Naive B cell (primary cell): ENCODE results near the gene SALL2. TPM values are rescaled to one million over a fixed set of nuclear protein-coding genes. Genes with fewer than 3 reads are reported as not detected.

Experiments used
- ATAC-seq, 2 donors: fragments of 150-1000 bp; cut with Tn5 transposase; 2 replicates each; pipeline ENCODE4 v1.10.0; 2021; ENCODE audit warnings: low read depth in 2 of 2, mild to moderate bottlenecking in 2 of 2, moderate library complexity in 2 of 2
- DNase-seq: peaks from one replicate; pipeline ENCODE4 v3.0.0; 2022
- H3K27ac Mint-ChIP-seq, 6 donors: one replicate each; pipeline ENCODE4 v1.8.0; 2020 to 2022; ENCODE audit warnings: mild to moderate bottlenecking in 6 of 6, mixed read lengths in 6 of 6, moderate library complexity in 5 of 6, inconsistent platforms in 2 of 6
- H3K27me3 Mint-ChIP-seq, 3 donors: one replicate each; pipeline ENCODE4 v1.8.0; 2021 to 2022; ENCODE audit warnings: mixed read lengths in 3 of 3, mild to moderate bottlenecking in 1 of 3
- H3K36me3 Mint-ChIP-seq, 2 donors: one replicate each; pipeline ENCODE4 v1.8.0; 2020 to 2022; ENCODE audit warnings: mixed read lengths in 2 of 2, inconsistent platforms in 1 of 2, mild to moderate bottlenecking in 1 of 2
- H3K4me1 Mint-ChIP-seq, 3 donors: one replicate each; pipeline ENCODE4 v1.8.0; 2020 to 2022; ENCODE audit warnings: mixed read lengths in 3 of 3, inconsistent platforms in 1 of 3, mild to moderate bottlenecking in 1 of 3, moderate library complexity in 1 of 3
- H3K4me3 Mint-ChIP-seq, 8 donors: one replicate each; pipeline ENCODE4 v1.8.0; 2020 to 2022; ENCODE audit warnings: mild to moderate bottlenecking in 8 of 8, mixed read lengths in 8 of 8, moderate library complexity in 8 of 8, inconsistent platforms in 2 of 8
- H3K9me3 Mint-ChIP-seq, 7 donors: one replicate each; pipeline ENCODE4 v1.8.0; 2020 to 2022; ENCODE audit warnings: mixed read lengths in 7 of 7, mild to moderate bottlenecking in 5 of 7, inconsistent platforms in 2 of 7, moderate library complexity in 1 of 7
- polyA plus RNA-seq, 6 donors: library from polyadenylated mRNA; unstranded; fragments of 300-500 nt; fragmentation: Illumina TruSeq; gene quantifications; one replicate each; pipeline ENCODE4 v1.2.3, GENCODE V29; 2021; ENCODE audit warnings: low read depth in 6 of 6

SALL2 gene
- polyA plus RNA-seq, 6 donors from 2014 or later, result 0.17 to 1.1 (median 0.53) TPM; not detected in 2

DNA sequence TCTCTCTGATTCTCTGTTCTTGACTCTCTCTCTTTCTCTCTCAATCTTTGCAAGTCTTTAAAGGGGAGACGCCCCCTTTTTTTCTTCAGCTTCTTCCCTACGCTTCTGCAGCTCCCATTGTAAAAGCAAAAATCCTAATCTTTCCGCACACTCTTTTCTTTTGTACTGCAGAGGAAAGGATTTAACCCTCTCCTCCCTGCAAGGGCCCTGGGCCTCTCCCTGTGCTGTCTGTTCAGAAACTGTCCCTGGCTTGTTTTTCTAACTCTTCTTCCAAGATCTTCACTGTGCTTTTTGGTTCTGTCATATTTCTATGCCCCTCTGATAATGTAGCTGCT, 10.9 kb upstream of the SALL2 start:
- Mint-ChIP-seq H3K4me3 (peak overlapping the region in 5 of 8 donors; percentile 20 to 85 (median 29)), H3K4me1 (peaks cover 7 to 13% (median 8%) of the 10 kb centered on the region in 3 donors), H3K9me3 (no peaks in the 10 kb centered on the region), H3K27me3 (peaks cover 60 to 74% (median 71%) of the 10 kb centered on the region in 3 donors), H3K36me3 (peaks cover 0 to 4% of the 10 kb centered on the region in 2 donors), H3K27ac (peak overlapping the region in 1 of 6 donors; percentile 22)
- ATAC-seq, result no peak
- DNase-seq, result no peak

DNA sequence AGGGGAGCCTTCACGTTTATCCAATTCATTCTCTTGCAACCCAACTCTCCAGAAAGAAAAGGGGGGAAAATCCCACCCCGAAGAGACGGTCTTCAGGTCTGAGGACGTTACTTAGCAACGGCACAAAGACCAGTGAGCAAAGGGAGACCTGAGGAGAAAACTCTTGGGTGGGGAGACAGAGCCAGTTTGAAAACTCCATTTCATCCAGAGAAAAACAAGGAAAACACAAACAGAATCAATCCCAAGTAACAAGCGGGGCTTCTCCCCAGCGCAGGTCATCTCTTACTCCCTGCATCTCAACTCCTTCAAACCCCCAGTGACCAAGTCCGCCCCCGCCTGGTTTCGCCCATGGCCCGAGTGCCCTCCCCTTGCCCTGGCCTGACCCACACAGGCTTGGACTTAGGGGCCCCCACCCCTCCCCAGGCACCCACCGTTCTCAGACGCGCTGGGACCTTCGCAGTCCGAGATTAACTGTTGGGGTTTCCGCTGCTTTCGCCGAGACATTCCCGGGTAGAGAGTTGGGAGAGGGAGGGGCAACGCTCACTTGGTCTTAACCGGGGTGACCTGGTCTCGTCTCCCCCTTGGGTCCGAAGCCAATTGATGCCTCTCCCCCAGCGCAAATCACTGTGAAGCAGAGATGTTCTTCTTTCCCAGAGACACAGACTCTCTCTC, 10.4 kb upstream of the SALL2 start:
- H3K27me3 Mint-ChIP-seq, result peaks cover 63 to 75% (median 73%) of the 10 kb centered on the region in 3 donors
- H3K4me3 Mint-ChIP-seq, result peak overlapping the region in 5 of 8 donors; percentile 20 to 85 (median 29)
- H3K27ac Mint-ChIP-seq, result peak overlapping the region in 1 of 6 donors; percentile 43
- ATAC-seq (peak in 1 of 2 donors; percentile 14), DNase-seq (no peak)
- peaks cover 0 to 4% of the 10 kb centered on the region in 2 donors for H3K36me3 Mint-ChIP-seq
- no peaks in the 10 kb centered on the region for H3K9me3 Mint-ChIP-seq
- H3K4me1 Mint-ChIP-seq, result peaks cover 7 to 13% (median 8%) of the 10 kb centered on the region in 3 donors

DNA sequence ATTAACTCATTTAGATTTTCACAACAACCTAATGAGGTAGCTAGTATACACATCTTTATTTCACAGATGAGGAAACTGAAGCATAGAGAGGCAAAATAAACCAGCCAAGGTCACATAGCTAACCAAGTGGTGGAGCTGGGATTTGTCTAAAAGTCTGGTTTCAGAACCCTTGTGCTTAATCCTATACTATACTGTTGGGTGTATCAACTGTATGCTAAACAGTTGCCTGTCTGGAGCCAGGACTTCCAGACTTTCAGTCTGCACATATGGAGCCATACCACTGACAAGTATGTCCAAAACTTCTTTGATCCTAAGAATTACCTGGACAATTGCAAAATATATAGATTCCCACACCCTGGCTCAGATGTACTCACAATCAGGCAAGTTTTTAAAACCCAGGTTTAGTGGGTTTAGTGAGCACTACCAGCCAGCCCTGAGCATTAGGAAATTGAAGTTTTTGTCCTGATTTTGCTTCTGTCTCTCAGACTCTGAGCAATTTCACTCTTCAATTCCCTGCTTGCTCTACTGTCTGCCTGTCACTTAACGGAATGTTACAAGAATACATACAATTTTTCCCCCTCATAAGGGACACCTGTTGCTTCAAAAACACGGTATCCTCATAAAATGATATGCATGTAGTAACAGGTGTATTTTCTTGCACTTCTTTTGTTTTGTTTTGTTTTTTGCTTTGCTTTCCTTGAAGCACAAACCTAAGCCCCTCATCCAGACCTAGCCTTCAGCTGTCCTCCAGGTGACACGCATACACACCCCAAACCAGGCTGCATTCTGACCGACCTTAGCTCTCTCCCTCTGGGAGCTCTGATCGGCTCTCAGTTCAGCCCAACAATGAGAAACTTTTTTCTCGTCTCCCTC, 9.6 kb upstream of the SALL2 start:
- H3K27me3 Mint-ChIP-seq, result peaks cover 63 to 75% (median 68%) of the 10 kb centered on the region in 3 donors
- H3K4me3 Mint-ChIP-seq, result peak overlapping the region in 2 of 8 donors; percentile 30 to 65
- peaks cover 0 to 4% of the 10 kb centered on the region in 2 donors for H3K36me3 Mint-ChIP-seq

DNA sequence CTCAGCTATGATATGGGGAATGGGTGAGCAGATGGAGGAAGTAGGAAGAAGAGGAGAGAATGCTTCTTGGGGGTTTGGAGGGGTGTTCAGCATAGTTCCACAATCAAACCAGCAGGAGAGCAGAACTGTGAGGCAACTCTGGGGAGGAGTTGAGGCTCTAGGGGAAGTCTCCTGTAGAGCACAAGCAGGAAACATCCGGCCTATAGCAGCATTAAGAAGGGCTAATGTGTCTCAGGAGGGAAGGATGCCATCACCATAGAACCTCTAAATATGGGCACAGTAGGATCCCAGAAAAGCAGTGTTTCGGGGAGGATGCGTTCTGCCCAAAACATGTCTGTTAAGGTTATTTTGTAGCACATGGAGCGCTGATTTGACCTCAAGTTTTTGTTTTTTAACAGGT, 8.4 kb upstream of the SALL2 start:
- ATAC-seq, result no peak
- DNase-seq, result no peak
- H3K36me3 Mint-ChIP-seq, result peaks cover 0 to 4% of the 10 kb centered on the region in 2 donors
- peaks cover 7 to 13% (median 8%) of the 10 kb centered on the region in 3 donors for H3K4me1 Mint-ChIP-seq
- H3K4me3 Mint-ChIP-seq, result no peak overlapping the region
- H3K9me3 Mint-ChIP-seq, result no peaks in the 10 kb centered on the region
- H3K27ac Mint-ChIP-seq, result no peak overlapping the region
- peaks cover 59 to 70% (median 66%) of the 10 kb centered on the region in 3 donors for H3K27me3 Mint-ChIP-seq

More for the DNA sequence above, 9.6 kb upstream of the SALL2 start:
- ATAC-seq, result no peak
- Mint-ChIP-seq H3K27ac (no peak overlapping the region), H3K4me1 (peaks cover 7 to 13% (median 8%) of the 10 kb centered on the region in 3 donors), H3K9me3 (no peaks in the 10 kb centered on the region)
- DNase-seq, result no peak

DNA sequence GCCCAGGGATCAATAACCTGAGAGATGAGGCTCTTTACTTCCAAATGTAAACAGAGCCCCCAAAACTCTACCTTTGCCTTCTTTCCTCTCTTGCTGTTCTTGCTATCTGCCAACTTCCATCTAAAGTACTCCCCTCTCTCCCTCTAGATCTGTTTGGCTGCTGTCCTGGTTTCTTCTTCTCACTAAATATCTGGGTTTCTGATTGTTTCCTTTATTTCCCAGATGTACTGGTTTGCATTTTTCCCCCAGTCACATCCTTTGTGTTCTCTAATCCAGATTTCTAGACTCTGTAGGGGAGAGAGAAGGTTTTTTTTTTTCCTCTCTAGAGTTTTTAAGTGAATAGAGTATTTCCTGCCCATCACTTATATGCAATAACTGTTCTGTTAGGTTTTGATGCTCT, 7.1 kb upstream of the SALL2 start:
- DNase-seq, result no peak
- Mint-ChIP-seq H3K9me3 (no peaks in the 10 kb centered on the region), H3K27me3 (peaks cover 51 to 57% (median 53%) of the 10 kb centered on the region in 3 donors), H3K36me3 (peaks cover 0 to 2% of the 10 kb centered on the region in 2 donors), H3K27ac (no peak overlapping the region), H3K4me3 (no peak overlapping the region), H3K4me1 (peaks cover 7 to 13% (median 8%) of the 10 kb centered on the region in 3 donors)
- ATAC-seq, result no peak

DNA sequence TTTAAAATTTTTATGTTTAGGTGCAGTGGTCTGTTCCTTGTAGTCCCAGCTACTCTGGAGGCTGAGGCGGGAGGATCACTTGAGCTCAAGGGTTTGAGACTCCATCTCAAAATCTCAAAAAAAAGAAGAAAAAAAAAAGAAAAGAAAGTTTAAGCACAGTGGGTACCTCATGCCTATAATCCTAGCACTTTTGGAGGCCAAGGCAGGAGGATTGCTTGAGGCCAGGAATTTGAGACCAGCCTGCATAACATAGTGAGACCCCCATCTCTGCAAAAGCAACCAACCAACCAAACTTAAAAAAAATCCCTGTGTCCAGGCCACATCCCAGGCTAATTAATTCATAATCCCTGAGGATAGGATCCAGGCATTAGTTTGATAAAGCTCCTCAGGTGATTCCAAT, 3.4 kb upstream of the SALL2 start:
- H3K4me3 Mint-ChIP-seq, result no peak overlapping the region
- peaks cover 22 to 32% (median 22%) of the 10 kb centered on the region in 3 donors for H3K27me3 Mint-ChIP-seq
- H3K9me3 Mint-ChIP-seq, result peaks cover 0 to 1% (median 0%) of the 10 kb centered on the region in 7 donors
- no peak overlapping the region for H3K27ac Mint-ChIP-seq
- DNase-seq (no peak), ATAC-seq (no peak)
- peaks cover 11 to 14% (median 13%) of the 10 kb centered on the region in 3 donors for H3K4me1 Mint-ChIP-seq
- H3K36me3 Mint-ChIP-seq, result no peaks in the 10 kb centered on the region

DNA sequence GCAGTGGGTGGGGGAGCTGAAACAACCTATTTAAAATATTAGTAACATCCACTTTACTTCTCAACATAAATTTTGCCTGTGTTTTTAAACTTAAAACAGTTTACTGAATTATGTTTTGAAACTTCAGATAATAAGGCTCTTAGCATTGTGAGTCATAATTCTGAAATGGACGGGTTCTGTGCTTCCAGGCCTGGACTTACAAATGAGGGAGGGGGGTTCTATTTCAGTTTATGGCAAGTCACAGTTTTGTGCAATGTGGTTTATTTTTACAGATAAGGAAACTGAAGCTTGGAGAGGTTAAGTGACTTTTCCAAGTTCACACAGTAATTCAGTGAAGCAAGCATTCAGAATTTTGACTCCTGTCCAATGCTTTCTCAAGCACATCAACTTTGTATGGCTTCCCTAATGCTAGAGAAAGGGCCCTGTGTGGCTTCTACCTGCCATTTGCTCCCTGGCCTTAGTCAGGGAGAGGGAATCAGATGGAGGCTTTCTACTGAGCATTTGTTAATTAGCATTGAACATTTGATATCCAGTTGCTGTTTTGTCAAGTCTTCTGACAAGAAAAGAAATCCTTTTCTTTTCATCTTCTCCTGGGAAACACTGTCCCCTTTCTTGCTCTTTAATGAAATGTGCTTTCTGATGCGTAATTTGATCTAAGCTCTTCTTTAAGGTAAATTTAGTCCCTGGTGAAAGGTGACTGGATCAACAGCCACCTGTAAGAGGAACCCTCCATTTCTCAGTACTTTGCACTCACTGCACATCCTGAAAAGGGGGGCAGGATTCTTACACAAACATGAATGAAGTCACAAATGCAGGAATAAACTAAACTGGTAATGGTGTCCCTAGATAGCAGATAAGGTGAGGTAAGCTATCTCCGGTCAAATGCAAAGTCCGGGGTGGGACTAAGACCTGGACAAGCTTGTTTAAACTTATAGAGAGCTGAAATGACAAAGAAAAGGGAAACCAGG, 2.5 kb upstream of the SALL2 start:
- no peak for ATAC-seq
- no peaks in the 10 kb centered on the region for H3K36me3 Mint-ChIP-seq
- peak overlapping the region in 1 of 8 donors; percentile 43 for H3K4me3 Mint-ChIP-seq
- H3K4me1 Mint-ChIP-seq, result peaks cover 11 to 14% (median 13%) of the 10 kb centered on the region in 3 donors
- H3K9me3 Mint-ChIP-seq, result peaks cover 0 to 1% (median 0%) of the 10 kb centered on the region in 7 donors
- H3K27ac Mint-ChIP-seq, result peak overlapping the region in 1 of 6 donors; percentile 21
- no peak for DNase-seq
- H3K27me3 Mint-ChIP-seq, result peaks cover 15 to 24% (median 18%) of the 10 kb centered on the region in 3 donors

DNA sequence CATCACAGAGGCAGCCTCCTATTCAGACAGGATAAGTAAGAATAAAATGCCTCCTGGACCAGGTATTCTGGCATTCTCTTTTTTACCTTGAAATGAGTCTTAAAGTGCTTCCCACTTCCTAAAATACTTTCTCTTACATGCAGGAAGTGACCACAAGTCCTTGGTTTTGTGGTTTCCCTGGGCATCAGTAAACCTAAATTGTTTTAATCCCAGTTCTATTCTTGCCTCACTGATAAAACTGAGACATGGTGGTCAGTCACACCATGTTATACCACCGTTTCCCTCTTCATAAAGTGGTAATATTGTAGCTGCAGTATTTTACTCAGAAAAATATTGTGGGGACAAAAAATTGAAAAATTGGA, 1.2 kb upstream of the SALL2 start:
- H3K4me3 Mint-ChIP-seq, result peak overlapping the region; percentile 75 to 95 (median 84)
- peak overlapping the region in 2 of 6 donors; percentile 78 to 83 for H3K27ac Mint-ChIP-seq
- ATAC-seq (no peak), DNase-seq (no peak)
- H3K36me3 Mint-ChIP-seq, result no peaks in the 10 kb centered on the region
- H3K27me3 Mint-ChIP-seq, result peaks cover 9 to 23% (median 19%) of the 10 kb centered on the region in 3 donors
- H3K9me3 Mint-ChIP-seq, result peaks cover 0 to 1% (median 0%) of the 10 kb centered on the region in 7 donors
- H3K4me1 Mint-ChIP-seq, result peaks cover 11 to 14% (median 13%) of the 10 kb centered on the region in 3 donors

DNA sequence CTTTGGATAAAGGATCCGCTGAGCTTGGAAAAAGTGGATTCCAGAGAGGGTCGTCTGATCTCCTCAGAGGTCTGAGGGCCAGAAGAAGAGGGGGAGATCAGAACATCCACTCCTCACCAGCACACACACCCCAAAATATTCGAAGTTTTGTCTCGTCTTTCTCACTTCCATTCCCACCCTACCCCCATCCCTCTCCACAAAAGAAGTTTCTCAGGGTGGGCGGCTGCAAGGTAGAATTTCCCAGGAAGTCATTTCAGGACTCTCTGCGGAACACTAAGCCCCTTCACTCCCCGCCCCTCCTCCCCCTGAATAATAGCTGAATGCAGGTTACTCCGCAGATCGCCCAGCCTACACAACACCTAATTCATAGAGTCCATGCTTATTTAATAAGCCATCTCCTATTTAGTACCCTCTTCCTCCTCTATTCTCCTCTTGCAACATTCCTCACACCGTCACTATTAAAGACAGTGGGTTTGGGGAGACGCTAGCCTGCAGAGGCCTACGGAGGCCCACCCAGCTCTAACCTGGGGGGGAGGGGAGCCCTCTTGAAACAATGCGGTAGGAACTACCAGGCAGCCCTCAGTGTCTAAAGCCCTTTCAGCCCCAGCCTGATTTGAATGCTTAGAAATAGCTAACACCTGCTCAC, 649 bp upstream of the SALL2 start:
- peaks cover 4 to 22% (median 19%) of the 10 kb centered on the region in 3 donors for H3K27me3 Mint-ChIP-seq
- peak overlapping the region; percentile 75 to 95 (median 84) for H3K4me3 Mint-ChIP-seq
- H3K27ac Mint-ChIP-seq, result peak overlapping the region in 2 of 6 donors; percentile 78 to 83
- H3K9me3 Mint-ChIP-seq, result peaks cover 0 to 1% (median 0%) of the 10 kb centered on the region in 7 donors
- ATAC-seq, result no peak
- peaks cover 11 to 14% (median 13%) of the 10 kb centered on the region in 3 donors for H3K4me1 Mint-ChIP-seq
- H3K36me3 Mint-ChIP-seq, result no peaks in the 10 kb centered on the region
- DNase-seq, result no peak

DNA sequence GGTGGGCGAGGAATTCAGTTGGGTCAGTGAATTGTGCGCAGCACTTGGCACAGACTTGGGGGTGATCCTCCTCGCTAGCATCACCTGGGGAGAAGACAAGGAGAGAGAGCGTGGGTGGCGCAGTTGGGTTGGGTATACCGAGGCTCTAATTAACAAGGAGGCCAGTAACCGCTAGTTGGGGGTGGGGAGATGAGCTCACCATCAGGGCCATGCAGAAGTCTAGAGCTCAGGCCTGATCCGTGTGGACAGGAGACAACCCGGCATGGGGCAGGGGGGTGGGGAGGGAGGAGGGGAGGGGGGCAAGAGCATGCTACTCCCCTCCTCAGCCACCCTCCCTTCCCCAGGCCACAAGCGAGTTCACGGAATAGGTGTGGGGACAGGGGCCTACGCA, 580 bp downstream of the SALL2 start:
- Mint-ChIP-seq H3K27ac (peak overlapping the region in 2 of 6 donors; percentile 57 to 88), H3K4me3 (peak overlapping the region; percentile 68 to 95 (median 82)), H3K9me3 (peaks cover 0 to 1% (median 0%) of the 10 kb centered on the region in 7 donors), H3K27me3 (peaks cover 7 to 31% (median 18%) of the 10 kb centered on the region in 3 donors), H3K4me1 (peaks cover 11 to 14% (median 13%) of the 10 kb centered on the region in 3 donors), H3K36me3 (no peaks in the 10 kb centered on the region)
- DNase-seq, result no peak
- peak in 1 of 2 donors; percentile 6 for ATAC-seq

DNA sequence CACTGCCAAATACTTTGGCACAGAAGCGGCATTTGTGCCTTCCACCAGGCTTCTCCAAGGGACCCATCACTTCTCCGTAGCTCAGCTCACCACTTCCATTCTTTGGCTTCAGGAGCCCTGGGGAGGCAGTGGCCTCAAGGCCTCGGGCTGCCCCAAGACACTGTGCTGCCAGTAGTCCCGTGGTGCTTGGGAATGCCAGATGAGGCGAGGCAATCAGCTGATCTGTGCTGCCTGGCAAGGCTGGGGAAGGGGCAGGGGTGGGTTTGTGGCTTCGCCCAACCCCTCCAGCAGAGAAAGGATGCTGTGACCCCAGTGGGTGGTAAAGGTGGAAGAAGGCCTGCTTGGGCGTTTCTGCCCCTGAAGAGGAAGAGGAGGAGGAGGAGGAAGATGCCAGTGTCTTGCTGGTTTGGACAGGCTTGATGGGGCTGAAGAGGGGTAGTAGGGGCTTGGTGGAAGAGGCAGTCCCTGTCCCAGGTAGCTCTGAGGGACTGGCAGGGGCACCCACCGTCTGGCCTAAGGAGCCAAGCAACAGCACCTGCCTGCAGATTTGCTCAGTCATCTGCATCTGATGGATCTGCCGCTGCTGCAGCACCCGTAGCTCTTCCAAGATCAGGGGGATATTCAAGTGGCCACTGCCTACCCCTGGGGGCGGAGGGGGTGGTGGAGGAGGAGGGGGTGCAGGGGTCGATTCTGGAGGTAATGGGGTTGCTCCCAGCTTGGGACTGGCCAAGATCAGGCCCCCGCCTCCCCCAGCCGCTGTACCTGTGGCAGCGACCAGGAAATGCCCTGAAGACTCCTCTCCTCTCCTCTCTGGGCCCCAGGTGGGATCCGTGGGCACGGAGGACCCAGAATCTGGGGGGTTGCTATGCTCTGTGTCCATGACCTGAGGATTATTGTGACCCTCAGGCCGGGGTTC, 1.3 kb downstream of the SALL2 start:
- ATAC-seq (no peak), DNase-seq (no peak)
- H3K4me1 Mint-ChIP-seq, result peaks cover 11 to 14% (median 13%) of the 10 kb centered on the region in 3 donors
- no peaks in the 10 kb centered on the region for H3K36me3 Mint-ChIP-seq
- H3K9me3 Mint-ChIP-seq, result peaks cover 0 to 1% (median 0%) of the 10 kb centered on the region in 7 donors
- H3K4me3 Mint-ChIP-seq, result peak overlapping the region; percentile 68 to 95 (median 80)
- peaks cover 7 to 31% (median 18%) of the 10 kb centered on the region in 3 donors for H3K27me3 Mint-ChIP-seq
- H3K27ac Mint-ChIP-seq, result peak overlapping the region in 1 of 6 donors; percentile 88
